Activated T-cell treated with anti-CD3 and anti-CD28 coated beads for 4 hours (primary cell): ENCODE results near the gene GNAT1.
"Not testable (repeated sequence)": the region's sequence is repeated elsewhere in the genome, so short reads cannot be mapped to it uniquely, and the experiment has no call there.

ENCODE experiments used
- DNase-seq: peaks from one replicate; pipeline ENCODE4 v3.0.0-alpha.2; 2020

GNAT1 gene

GRCh38 chr3:50224639-50225038 lies 33.2 kb downstream of the GNAT1 start:
- no peak for DNase-seq

DNA sequence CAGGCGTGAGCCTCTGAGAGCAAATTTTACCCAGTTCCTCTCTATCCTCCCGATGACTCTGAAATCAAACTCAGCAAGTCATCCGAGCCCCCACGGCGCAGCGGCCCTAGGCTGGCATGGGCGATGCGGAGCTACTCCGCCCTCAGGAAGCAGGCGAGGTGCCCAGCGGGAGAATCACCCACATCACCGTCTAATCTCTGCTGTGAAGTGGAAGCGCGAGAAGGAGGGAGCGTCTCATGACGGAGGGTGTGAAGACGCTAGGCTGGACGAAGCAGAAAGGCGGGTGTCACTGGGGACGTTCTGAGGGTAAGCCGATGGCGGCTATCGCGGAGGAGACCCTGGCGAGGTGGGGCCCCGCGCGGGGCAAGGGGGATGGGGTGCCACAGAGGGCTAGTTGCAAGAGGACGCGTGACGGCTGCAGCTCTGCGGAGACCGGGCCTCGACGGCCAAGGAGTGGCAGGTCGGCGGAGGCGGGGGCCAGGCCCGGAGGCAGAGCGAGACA lies 35.5 kb downstream of the GNAT1 start:
- DNase-seq = no peak

- peak; percentile 78 for DNase-seq
Measured at GRCh38 chr3:50227390-50228183, 36.2 kb downstream of the GNAT1 start.

DNA sequence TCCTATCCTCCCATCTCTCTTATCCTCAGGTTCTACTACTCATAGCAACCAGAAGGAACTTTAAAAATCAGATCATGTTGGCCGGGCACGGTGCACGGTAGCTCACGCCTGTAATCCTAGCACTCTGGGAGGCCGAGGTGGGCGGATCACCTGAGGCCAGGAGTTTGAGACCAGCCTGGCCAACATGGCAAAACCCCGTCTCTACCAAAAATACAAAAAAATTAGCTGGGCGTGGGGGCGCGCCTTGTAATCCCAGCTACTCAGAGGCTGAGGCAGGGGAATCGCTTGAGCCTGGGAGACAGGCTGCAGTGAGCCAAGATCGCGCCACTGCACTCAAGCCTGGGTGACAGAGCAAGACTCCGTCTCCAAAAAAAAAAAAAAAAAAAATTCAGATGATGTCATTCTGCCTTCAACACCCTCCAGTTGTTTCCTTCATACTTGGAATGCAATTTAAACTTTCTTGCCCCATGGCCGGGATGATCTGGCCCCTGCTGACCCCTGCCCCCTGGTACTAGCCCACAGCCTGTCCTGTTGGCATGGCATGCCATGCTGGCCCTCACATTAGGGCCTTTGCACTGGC lies 36.9 kb downstream of the GNAT1 start:
- not testable (repeated sequence) for DNase-seq

- DNase-seq = no peak
Measured at GRCh38 chr3:50229490-50229889, 38.1 kb downstream of the GNAT1 start.

GRCh38 chr3:50230104-50230793 lies 38.8 kb downstream of the GNAT1 start:
- DNase-seq = no peak

GRCh38 chr3:50230794-50231125 lies 39.4 kb downstream of the GNAT1 start:
- DNase-seq = no peak

- DNase-seq = no peak
Measured at GRCh38 chr3:50231581-50231980, 40.2 kb downstream of the GNAT1 start.

- no peak for DNase-seq
Measured at GRCh38 chr3:50232303-50232702, 40.9 kb downstream of the GNAT1 start.

DNA sequence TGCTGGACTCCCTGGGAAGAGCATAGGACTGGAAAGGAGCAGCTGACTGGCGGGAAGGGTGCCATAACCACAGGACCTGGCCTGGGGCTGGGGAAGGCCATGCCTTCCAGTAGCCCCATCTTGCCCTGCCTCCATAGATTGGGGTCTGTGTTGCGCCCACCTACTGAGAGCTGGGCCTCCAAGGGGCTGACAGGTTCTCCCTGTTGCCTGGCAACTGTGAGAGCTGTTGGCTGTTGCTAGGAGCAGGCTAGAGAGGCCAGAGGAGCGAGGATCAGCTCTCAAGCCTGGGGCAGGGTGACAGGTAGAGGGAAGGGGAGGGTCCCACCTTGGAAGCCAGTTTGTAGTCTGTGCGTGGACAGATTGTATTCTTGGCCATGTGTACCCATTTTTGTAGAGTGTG lies 41.8 kb downstream of the GNAT1 start:
- no peak for DNase-seq

DNA sequence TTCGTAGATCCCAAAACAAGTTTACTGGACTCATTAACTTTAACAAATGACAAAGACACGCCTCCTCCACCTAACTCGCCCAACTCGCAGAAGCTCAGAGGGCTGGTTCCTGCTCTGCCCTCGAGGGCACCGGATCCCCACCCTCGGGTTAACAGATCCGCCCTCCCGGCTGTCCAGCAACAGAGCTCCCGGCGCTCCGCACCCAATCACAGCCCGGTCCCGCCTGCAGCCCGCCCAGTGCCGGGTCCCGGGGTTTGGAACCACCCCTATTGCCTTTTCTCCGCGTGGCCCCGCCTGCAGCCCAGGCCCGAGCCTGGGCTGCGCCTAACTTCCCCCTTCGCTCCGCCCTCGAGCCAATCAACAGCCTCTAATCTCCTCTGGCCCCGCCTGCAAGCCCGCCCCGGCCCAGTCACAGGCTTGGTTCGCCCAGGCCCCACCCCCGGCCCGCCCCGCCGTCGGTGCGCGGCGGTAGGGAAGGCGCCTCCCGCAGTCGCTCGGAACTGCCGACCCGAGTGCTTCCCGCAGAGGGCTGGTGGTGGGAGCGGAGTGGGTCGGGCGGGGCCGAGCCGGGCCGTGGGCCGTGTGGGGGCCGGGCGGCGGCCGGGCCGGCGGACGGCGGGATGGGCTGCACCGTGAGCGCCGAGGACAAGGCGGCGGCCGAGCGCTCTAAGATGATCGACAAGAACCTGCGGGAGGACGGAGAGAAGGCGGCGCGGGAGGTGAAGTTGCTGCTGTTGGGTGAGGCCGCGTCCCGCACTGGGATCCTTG lies 44.5 kb downstream of the GNAT1 start, which contains the start of gene GNAI2:
GNAI2 (plus strand) TSS at position 489 of the 768 bp plus-strand sequence; CDS start at position 621, 132 bp downstream.
- DNase-seq = peak; percentile 97

DNA sequence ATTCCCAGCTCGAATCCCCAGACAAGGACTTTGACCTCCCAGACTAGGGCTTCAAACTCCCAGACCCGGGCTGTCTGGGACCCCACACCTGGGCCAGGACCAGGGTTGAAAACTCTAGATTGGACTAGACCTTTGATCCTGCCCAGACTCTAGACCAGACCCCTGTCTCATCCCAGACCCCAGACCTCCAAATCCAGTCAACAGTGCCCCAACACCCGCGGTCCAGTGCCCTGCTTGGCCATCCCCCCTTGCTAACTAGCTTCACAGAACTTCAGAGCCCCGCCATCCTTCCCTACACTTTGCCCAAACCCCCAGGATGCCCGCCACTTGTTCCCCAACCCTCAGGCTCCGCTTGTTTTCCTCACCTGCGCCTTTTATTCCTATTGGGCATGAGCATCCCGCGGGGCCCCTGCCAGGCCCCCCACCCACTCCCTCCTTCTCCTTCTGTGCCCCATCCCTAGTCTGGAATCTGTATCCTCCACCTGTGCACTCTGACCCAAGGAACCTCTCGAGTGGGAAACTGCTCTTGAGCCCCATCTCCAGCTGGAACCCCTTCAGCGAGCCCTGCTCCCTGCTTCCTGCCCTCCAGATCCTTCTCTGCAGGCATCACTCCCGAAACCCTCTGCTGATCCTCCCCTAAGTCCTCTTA lies 45.2 kb downstream of the GNAT1 start:
- DNase-seq = no peak

- no peak for DNase-seq
Measured at GRCh38 chr3:50237133-50237651, 45.8 kb downstream of the GNAT1 start.

- DNase-seq = peak; percentile 70
Measured at GRCh38 chr3:50237754-50238548, 46.5 kb downstream of the GNAT1 start.

GRCh38 chr3:50238549-50239026 lies 47.2 kb downstream of the GNAT1 start:
- no peak for DNase-seq

DNA sequence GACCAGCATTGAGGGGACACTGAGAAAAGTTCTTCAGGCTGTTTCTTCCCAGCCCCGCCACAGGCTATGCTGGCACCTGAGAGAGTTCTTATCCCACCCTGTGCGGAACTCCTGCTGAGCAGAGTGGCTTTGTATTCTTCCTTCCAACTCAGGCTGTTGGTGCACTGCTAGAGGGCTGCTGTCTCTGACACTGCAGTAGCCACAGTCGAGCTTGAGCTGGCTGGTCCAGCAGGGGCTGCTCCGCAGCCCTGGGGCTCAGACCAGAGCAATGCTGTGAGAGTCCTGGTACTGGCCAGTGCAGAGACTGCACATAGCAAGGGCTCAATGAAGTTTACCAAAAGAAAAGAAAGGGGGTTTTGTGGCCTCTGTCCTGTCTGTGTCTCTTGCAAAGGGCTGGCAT lies 48.2 kb downstream of the GNAT1 start:
- no peak for DNase-seq

GRCh38 chr3:50241163-50241562 lies 49.8 kb downstream of the GNAT1 start:
- DNase-seq = no peak

- no peak for DNase-seq
Measured at GRCh38 chr3:50241713-50242380, 50.4 kb downstream of the GNAT1 start.

DNA sequence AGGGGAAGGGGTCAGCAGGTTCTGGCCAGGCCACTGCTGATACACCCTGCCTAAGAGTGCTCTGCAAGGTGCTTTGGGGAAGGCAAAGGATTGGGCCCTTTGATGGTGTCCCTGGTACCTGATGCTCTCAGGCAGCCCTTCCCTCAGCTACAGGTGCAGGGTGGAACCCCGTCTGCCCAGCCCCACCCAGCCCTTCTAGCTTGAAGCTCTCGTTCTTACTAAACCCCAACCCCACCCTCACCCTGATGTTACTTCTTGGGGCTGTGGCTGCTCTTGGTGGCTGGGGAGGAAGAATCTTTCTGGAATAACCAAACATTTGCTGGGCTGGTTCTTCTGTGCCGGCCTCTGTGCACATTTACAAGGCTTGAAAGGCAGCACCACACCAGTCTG lies 51.0 kb downstream of the GNAT1 start:
- no peak for DNase-seq

GRCh38 chr3:50242851-50243542 lies 51.6 kb downstream of the GNAT1 start:
- DNase-seq = no peak
